Vagina (tissue), 2 donors: ENCODE measurements around the gene IL10RA.

Experiments used
- CTCF ChIP-seq, 3 experiments: fragments of 450-650 bp in 2 of 3; fragments of 200-600 bp in 1 of 3; sonication (generic) in 1 of 3; IDR thresholded peaks; one replicate each; pipeline ENCODE4 v1.5.1; 2017 to 2019; ENCODE audit warnings: antibody characterized with exemption in 3 of 3, mild to moderate bottlenecking in 2 of 3, moderate library complexity in 2 of 3
- POLR2AphosphoS5 ChIP-seq, 2 donors: sonication (generic); formaldehyde crosslinking; IDR thresholded peaks; one replicate each; pipeline ENCODE4 v1.9.0; 2017; ENCODE audit warnings: antibody characterized with exemption in 2 of 2, mild to moderate bottlenecking in 2 of 2, low read depth in 1 of 2; ENCODE audit not compliant: insufficient read depth in 1 of 2

DNA sequence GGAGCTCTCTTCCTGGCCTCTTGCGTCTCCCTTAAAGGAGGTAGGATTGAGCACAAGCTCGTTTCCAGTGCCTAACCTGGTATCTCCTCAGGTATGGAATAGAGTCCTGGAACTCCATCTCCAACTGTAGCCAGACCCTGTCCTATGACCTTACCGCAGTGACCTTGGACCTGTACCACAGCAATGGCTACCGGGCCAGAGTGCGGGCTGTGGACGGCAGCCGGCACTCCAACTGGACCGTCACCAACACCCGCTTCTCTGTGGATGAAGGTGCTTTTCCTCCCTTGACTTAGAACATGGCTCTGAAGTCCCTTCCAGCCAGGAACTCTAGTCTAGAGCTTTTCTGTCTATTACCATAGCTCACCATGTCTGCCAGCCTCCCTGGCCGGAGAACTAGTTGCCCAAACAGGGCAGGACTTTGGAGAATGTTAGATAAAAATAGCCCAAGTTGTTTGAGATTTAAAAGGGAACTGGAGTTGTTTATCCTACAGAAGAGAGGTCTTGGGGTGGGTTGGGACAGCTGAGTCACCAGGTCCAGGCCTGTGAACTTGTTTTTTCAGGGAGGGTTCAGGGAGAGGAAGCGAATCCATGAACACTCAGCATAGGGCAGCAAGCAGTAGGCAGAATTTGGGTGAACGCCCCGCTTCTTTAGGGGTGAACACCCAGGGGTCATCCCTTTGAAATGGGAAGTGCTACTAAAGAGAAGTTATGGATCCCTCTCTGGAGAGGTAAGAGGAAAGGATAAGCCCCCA lies 3.3 kb downstream of the IL10RA start:
- TF ChIP-seq POLR2AphosphoS5 (IDR thresholded peaks at IDR 0.05; ENCODE audit: insufficient read depth in 1 of 2, low read depth in 1 of 2) (no peak), CTCF (IDR thresholded peaks at IDR 0.05) (no peak)
